SK-N-SH (cell line): ENCODE data around the gene KIF16B. TPM values are rescaled to one million over a fixed set of nuclear protein-coding genes. Genes with fewer than 3 reads are reported as not detected.

Source experiments
- CTCF ChIA-PET: fragments of 300-600, 350-600 bp; formaldehyde crosslinking; extraction: SDS; loops from one replicate; lab custom pipeline; 2021; lab: Yijun Ruan, JAX
- POLR2A ChIA-PET: fragments of 350-600 bp; sonication (Branson Sonifier 250); formaldehyde crosslinking; extraction: SDS; loops from one replicate; lab custom pipeline; 2020; ENCODE audit warnings: antibody characterized with exemption, inconsistent platforms; lab: Yijun Ruan, JAX
- DNase-seq: peaks from one replicate; pipeline ENCODE4 v3.0.0; 2012
- H2AFZ ChIP-seq: fragments of 200-600 bp; sonication (generic); 2 replicates; pipeline ENCODE4 v1.8.1; 2016; ENCODE audit warnings: antibody characterized with exemption, mild to moderate bottlenecking, low read depth
- H3F3A ChIP-seq: fragments of 200-600 bp; sonication (generic); replicated peaks from 2 replicates; pipeline ENCODE3; 2016; ENCODE audit warnings: antibody characterized with exemption, mild to moderate bottlenecking; ENCODE audit not compliant: insufficient read depth
- H3K27ac ChIP-seq, 2 experiments: fragments of 200-500 bp in 1 of 2; fragments of 200-600 bp in 1 of 2; sonication (Bioruptor generic) in 1 of 2; sonication (generic), shearing (Covaris generic) in 1 of 2; 2 replicates each; pipeline versions ENCODE4 v1.5.1 to v1.6.1; 2014 to 2016; ENCODE audit warnings: low read depth in 2 of 2, inconsistent platforms in 1 of 2, low read length in 1 of 2, mild to moderate bottlenecking in 1 of 2, mixed read lengths in 1 of 2
- H3K27me3 ChIP-seq: fragments of 200-600 bp; sonication (generic), shearing (Covaris generic); 2 replicates; pipeline ENCODE4 v1.6.1; 2016; ENCODE audit warnings: mixed run types; ENCODE audit not compliant: insufficient read depth
- H3K36me3 ChIP-seq, 2 experiments: fragments of 200-500 bp in 1 of 2; fragments of 200-600 bp in 1 of 2; sonication (Bioruptor generic) in 1 of 2; sonication (generic) in 1 of 2; replicated peaks in 1 of 2; 2 replicates each; pipeline versions ENCODE3 to v1.5.1; 2014 to 2016; ENCODE audit warnings: low read length in 1 of 2, mild to moderate bottlenecking in 1 of 2; ENCODE audit not compliant: insufficient read depth in 2 of 2, control insufficient read depth in 1 of 2
- H3K4me1 ChIP-seq, 2 experiments: fragments of 200-500 bp in 1 of 2; fragments of 200-600 bp in 1 of 2; sonication (Bioruptor generic) in 1 of 2; sonication (generic), shearing (Covaris generic) in 1 of 2; 2 replicates each; pipeline versions ENCODE4 v1.5.1 to v1.6.1; 2014 to 2016; ENCODE audit warnings: low read depth in 1 of 2, low read length in 1 of 2, mixed run types in 1 of 2; ENCODE audit not compliant: insufficient read depth in 2 of 2, control insufficient read depth in 1 of 2
- H3K4me2 ChIP-seq: fragments of 200-600 bp; sonication (generic), shearing (Covaris generic); 2 replicates; pipeline ENCODE4 v1.6.1; 2017; ENCODE audit warnings: mixed run types
- H3K4me3 ChIP-seq, 2 experiments: fragments of 200-500 bp in 1 of 2; fragments of 200-600 bp in 1 of 2; sonication (Bioruptor generic) in 1 of 2; sonication (generic), shearing (Covaris generic) in 1 of 2; 2 replicates each; pipeline versions ENCODE4 v1.5.1 to v1.8.1; 2014 to 2016; ENCODE audit warnings: low read depth in 2 of 2, inconsistent platforms in 1 of 2, low read length in 1 of 2, mild to moderate bottlenecking in 1 of 2, mixed read lengths in 1 of 2, moderate library complexity in 1 of 2
- H3K79me2 ChIP-seq: fragments of 200-600 bp; sonication (generic); 2 replicates; pipeline ENCODE4 v1.8.1; 2017; ENCODE audit warnings: mild to moderate bottlenecking; ENCODE audit not compliant: insufficient read depth
- H3K9ac ChIP-seq: fragments of 200-600 bp; sonication (generic); 2 replicates; pipeline ENCODE4 v1.6.1; 2017; ENCODE audit warnings: mixed run types
- H3K9me2 ChIP-seq: fragments of 200-600 bp; sonication (generic); 2 replicates; pipeline ENCODE4 v1.6.1; 2017; ENCODE audit warnings: mixed run types
- H3K9me3 ChIP-seq: fragments of 200-600 bp; sonication (generic); 2 replicates; pipeline ENCODE4 v1.6.1; 2017; ENCODE audit warnings: mixed run types, mild to moderate bottlenecking, moderate library complexity
- H4K20me1 ChIP-seq: fragments of 200-600 bp; sonication (generic); 2 replicates; pipeline ENCODE4 v1.6.1; 2017; ENCODE audit warnings: mild to moderate bottlenecking, mixed run types; ENCODE audit not compliant: insufficient read depth
- CHD2 ChIP-seq: fragments of 150-350 bp; IDR thresholded peaks from 2 replicates; pipeline ENCODE4 v1.6.1; 2018; ENCODE audit warnings: low read length; ENCODE audit not compliant: partially characterized antibody
- EP300 ChIP-seq, 2 experiments: IDR thresholded peaks; 2 replicates each; pipeline versions ENCODE4 v1.4.0 to v1.6.1; 2012; ENCODE audit warnings: borderline replicate concordance in 1 of 2, low read depth in 1 of 2, low read length in 1 of 2
- FOSL2 ChIP-seq: IDR thresholded peaks from 2 replicates; pipeline ENCODE4 v1.4.0; 2012; ENCODE audit warnings: low read depth, mild to moderate bottlenecking, moderate library complexity, borderline replicate concordance
- FOXJ3 ChIP-seq: sonication (generic); formaldehyde crosslinking; IDR thresholded peaks from 2 replicates; pipeline ENCODE4 v1.5.1; 2020; ENCODE audit warnings: mild to moderate bottlenecking, missing genetic modification reagents
- GABPA ChIP-seq: IDR thresholded peaks from 2 replicates; pipeline ENCODE4 v1.4.0; 2012; ENCODE audit warnings: low read depth, mild to moderate bottlenecking
- GATA2 ChIP-seq: sonication (generic); formaldehyde crosslinking; IDR thresholded peaks from 2 replicates; pipeline ENCODE4 v1.5.0; 2020; ENCODE audit warnings: mild to moderate bottlenecking, missing genetic modification reagents
- JUND ChIP-seq: IDR thresholded peaks from 2 replicates; pipeline ENCODE4 v1.4.0; 2012
- MXI1 ChIP-seq: IDR thresholded peaks from 2 replicates; pipeline ENCODE4 v1.6.1; 2012; ENCODE audit warnings: mild to moderate bottlenecking, low read depth, low read length, improper control_type of control experiment
- NFIC ChIP-seq: IDR thresholded peaks from 2 replicates; pipeline ENCODE4 v1.4.0; 2012; ENCODE audit warnings: borderline replicate concordance
- PBX3 ChIP-seq: IDR thresholded peaks from 2 replicates; pipeline ENCODE4; 2012
- RCOR1 ChIP-seq: fragments of 150-350 bp; IDR thresholded peaks from 2 replicates; pipeline ENCODE4 v1.6.1; 2017; ENCODE audit warnings: antibody characterized with exemption, low read length
- REST ChIP-seq: IDR thresholded peaks from 2 replicates; pipeline ENCODE4 v1.6.1; 2012; ENCODE audit warnings: mild to moderate bottlenecking, low read depth, low read length, moderate library complexity
- RXRA ChIP-seq: IDR thresholded peaks from 2 replicates; pipeline ENCODE4 v1.4.0; 2012; ENCODE audit warnings: low read depth, mild to moderate bottlenecking, borderline replicate concordance
- SIN3A ChIP-seq: IDR thresholded peaks from 2 replicates; pipeline ENCODE4 v1.6.1; 2012; ENCODE audit warnings: low read depth, mild to moderate bottlenecking, low read length, moderate library complexity, borderline replicate concordance
- SMC3 ChIP-seq: IDR thresholded peaks from 2 replicates; pipeline ENCODE4 v1.6.1; 2012; ENCODE audit warnings: low read depth, low read length, improper control_type of control experiment
- TAF1 ChIP-seq: IDR thresholded peaks from 2 replicates; pipeline ENCODE4 v1.6.1; 2012; ENCODE audit warnings: low read depth, mild to moderate bottlenecking, low read length, moderate library complexity, borderline replicate concordance
- YY1 ChIP-seq: IDR thresholded peaks from 2 replicates; pipeline ENCODE4 v1.4.0; 2012; ENCODE audit warnings: low read depth, mild to moderate bottlenecking
- WGBS: methylation state at CpG from one replicate; pipeline ENCODE4 v1.1.6; 2017; ENCODE audit warnings: low lambda C conversion rate; 5-methylcytosine and 5-hydroxymethylcytosine counted together
- polyA plus RNA-seq, 3 experiments: library from polyadenylated mRNA; depleted of rRNA; stranded (reverse); fragments of >200 nt; gene quantifications; 2 replicates each; pipeline ENCODE4 v1.2.3, GENCODE V29; 2012
- TF ChIP-seq, protein P1 (sequence below): IDR thresholded peaks from 2 replicates; pipeline ENCODE4 v1.4.0; 2012; ENCODE audit warnings: low read depth

The KIF16B gene
- polyA plus RNA-seq, 1 of the 3 experiments (the other 2 are of a cell fraction), result 3.3 TPM

DNA sequence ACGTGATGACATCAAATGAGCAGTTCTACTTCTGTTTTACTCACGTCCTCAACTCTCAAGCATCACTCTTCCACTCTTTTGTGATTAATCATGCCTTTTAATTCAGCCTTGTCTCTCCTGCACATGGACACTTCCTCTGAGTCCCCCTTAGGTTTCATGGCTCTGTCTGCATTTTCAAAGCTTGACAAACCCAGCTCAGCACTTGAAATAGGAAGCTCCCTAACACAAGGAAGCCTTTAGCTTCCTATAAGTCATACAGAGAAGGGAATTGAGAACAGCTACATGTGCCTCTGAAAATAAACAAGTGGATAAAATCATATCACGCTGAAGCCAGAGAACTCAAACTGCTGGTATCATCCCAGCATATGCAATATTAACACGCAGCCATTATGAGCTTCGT lies 21.2 kb downstream of the KIF16B start (continued):
- TF ChIP-seq REST (no peak), JUND (no peak), SMC3 (no peak), MXI1 (no peak), GABPA (no peak), RXRA (no peak), SIN3A (no peak), RCOR1 (no peak), FOXJ3 (no peak)

DNA sequence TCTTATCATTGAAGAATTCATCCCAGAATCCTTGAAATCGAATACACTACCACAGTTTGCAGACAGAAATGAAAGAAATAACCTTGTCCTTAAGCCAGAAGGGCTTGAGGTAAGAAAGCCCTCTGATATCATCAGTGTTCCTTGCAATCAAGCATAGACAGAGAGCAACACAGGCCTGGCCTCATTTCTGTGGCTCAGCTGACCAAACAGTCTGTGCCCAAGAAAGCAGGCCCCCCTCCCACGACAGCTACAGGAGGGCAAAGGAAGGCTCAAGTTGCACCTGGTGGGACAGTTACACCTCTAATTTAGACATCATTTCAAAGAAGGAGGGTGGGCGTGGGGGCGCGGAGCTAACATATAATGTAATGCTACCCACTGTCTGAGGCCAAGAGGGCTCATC lies 21.6 kb downstream of the KIF16B start:
- Histone ChIP-seq H4K20me1 (no peaks in the 10 kb centered on the region), H3K4me2 (no peak overlapping the region), H3K9me2 (no peaks in the 10 kb centered on the region), H3K27me3 (no peaks in the 10 kb centered on the region), H3K4me1 (peaks cover 0 to 5% of the 10 kb centered on the region in 2 experiments; a peak in 1 of 4 replicates), H3K79me2 (no peaks in the 10 kb centered on the region), H3K27ac (no peak overlapping the region), H3K9ac (no peak overlapping the region), H3K9me3 (no peaks in the 10 kb centered on the region), H3K4me3 (no peak overlapping the region), H3K36me3 (no peaks in the 10 kb centered on the region), H3F3A (no peaks in the 10 kb centered on the region), H2AFZ (no peak overlapping the region)
- TF ChIP-seq SIN3A, result no peak
- no peak for TF ChIP-seq NFIC
- no peak for TF ChIP-seq PBX3
- TF ChIP-seq GATA2 (CRISPR knock-in tag), result no peak
- no peak for TF ChIP-seq RCOR1
- TF ChIP-seq CHD2, result no peak
- TF ChIP-seq, protein P1, sequence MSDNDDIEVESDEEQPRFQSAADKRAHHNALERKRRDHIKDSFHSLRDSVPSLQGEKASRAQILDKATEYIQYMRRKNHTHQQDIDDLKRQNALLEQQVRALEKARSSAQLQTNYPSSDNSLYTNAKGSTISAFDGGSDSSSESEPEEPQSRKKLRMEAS, result no peak
- no peak for TF ChIP-seq FOSL2
- no peak for TF ChIP-seq YY1
- TF ChIP-seq EP300 (IDR thresholded peaks at IDR 0.05; ENCODE audit: borderline replicate concordance in 1 of 2, low read depth in 1 of 2, low read length in 1 of 2), result no peak
- TF ChIP-seq RXRA, result no peak
- TF ChIP-seq TAF1, result no peak
- TF ChIP-seq REST, result no peak
- no peak for DNase-seq
- POLR2A ChIA-PET, result no interaction called here
- CTCF ChIA-PET, result interaction anchor here (1.6 kb wide), 1 partner anchor 209 kb away, joined by 5 read pairs; no protein-coding TSS in a partner anchor
- 75% methylated on average over 5 of the region's 5 CpGs for WGBS
